ENCODE measurements around the gene ELMO1. TPM values are rescaled to one million over a fixed set of nuclear protein-coding genes. Genes with fewer than 3 reads are reported as not detected.
"Not testable (repeated sequence)": the region's sequence is repeated elsewhere in the genome, so short reads cannot be mapped to it uniquely, and the experiment has no call there.

ELMO1 gene
- total RNA-seq, 1 experiment from 2014 or later: not detected

GRCh38 chr7:37006764-37007163 lies 441.9 kb downstream of the ELMO1 start:
- DNase-seq: no peak
- Histone ChIP-seq H3K27me3 (no peaks in the 10 kb centered on the region), H3K36me3 (no peaks in the 10 kb centered on the region), H3K9me3 (no peaks in the 10 kb centered on the region), H3K4me3 (no peak overlapping the region)

GRCh38 chr7:37000511-37000910 lies 448.2 kb downstream of the ELMO1 start:
- Histone ChIP-seq H3K4me3 (peak overlapping the region; percentile 24), H3K9me3 (no peaks in the 10 kb centered on the region)

GRCh38 chr7:36999626-37000485 lies 448.8 kb downstream of the ELMO1 start:
- Histone ChIP-seq H3K27me3 (no peaks in the 10 kb centered on the region), H3K4me3 (peak overlapping the region; percentile 24), H3K36me3 (no peaks in the 10 kb centered on the region), H3K9me3 (no peaks in the 10 kb centered on the region)
- peak; percentile 44 for DNase-seq

More at GRCh38 chr7:37000511-37000910, 448.2 kb downstream of the ELMO1 start:
- Histone ChIP-seq H3K36me3 (no peaks in the 10 kb centered on the region), H3K27me3 (no peaks in the 10 kb centered on the region)
- no peak for DNase-seq

GRCh38 chr7:36995776-36996175 lies 452.9 kb downstream of the ELMO1 start:
- Histone ChIP-seq H3K36me3 (no peaks in the 10 kb centered on the region), H3K9me3 (no peaks in the 10 kb centered on the region), H3K4me3 (no peak overlapping the region), H3K27me3 (no peaks in the 10 kb centered on the region)
- peak; percentile 21 for DNase-seq

- H3K4me3 ChIP-seq: no peak overlapping the region
- DNase-seq: no peak
- no peaks in the 10 kb centered on the region for H3K36me3 ChIP-seq
These were observed 454.1 kb downstream of the ELMO1 start for GRCh38 chr7:36994456-36995112.

GRCh38 chr7:36986948-36987724 lies 461.5 kb downstream of the ELMO1 start:
- Histone ChIP-seq H3K9me3 (no peaks in the 10 kb centered on the region), H3K36me3 (no peaks in the 10 kb centered on the region), H3K4me3 (no peak overlapping the region), H3K27me3 (no peaks in the 10 kb centered on the region)
- DNase-seq: peak; percentile 34

More at GRCh38 chr7:36994456-36995112, 454.1 kb downstream of the ELMO1 start:
- no peaks in the 10 kb centered on the region for H3K27me3 ChIP-seq
- no peaks in the 10 kb centered on the region for H3K9me3 ChIP-seq

- H3K9me3 ChIP-seq: no peaks in the 10 kb centered on the region
- DNase-seq: no peak
- no peaks in the 10 kb centered on the region for H3K36me3 ChIP-seq
- H3K27me3 ChIP-seq: no peaks in the 10 kb centered on the region
- H3K4me3 ChIP-seq: no peak overlapping the region
These were observed 462.1 kb downstream of the ELMO1 start for GRCh38 chr7:36986511-36986933.

- H3K27me3 ChIP-seq: no peaks in the 10 kb centered on the region
- no peak overlapping the region for H3K4me3 ChIP-seq
- H3K36me3 ChIP-seq: no peaks in the 10 kb centered on the region
- no peaks in the 10 kb centered on the region for H3K9me3 ChIP-seq
- no peak for DNase-seq
These were observed 462.7 kb downstream of the ELMO1 start for GRCh38 chr7:36985866-36986400.

GRCh38 chr7:36985316-36985715 lies 463.3 kb downstream of the ELMO1 start:
- no peaks in the 10 kb centered on the region for H3K36me3 ChIP-seq
- no peak for DNase-seq
- H3K27me3 ChIP-seq: no peaks in the 10 kb centered on the region
- no peak overlapping the region for H3K4me3 ChIP-seq
- no peaks in the 10 kb centered on the region for H3K9me3 ChIP-seq

- Histone ChIP-seq H3K36me3 (no peaks in the 10 kb centered on the region), H3K4me3 (no peak overlapping the region), H3K9me3 (no peaks in the 10 kb centered on the region), H3K27me3 (no peaks in the 10 kb centered on the region)
- no peak for DNase-seq
These were observed 463.9 kb downstream of the ELMO1 start for GRCh38 chr7:36984710-36985312.

GRCh38 chr7:36984041-36984521 lies 464.6 kb downstream of the ELMO1 start:
- Histone ChIP-seq H3K36me3 (no peaks in the 10 kb centered on the region), H3K27me3 (no peaks in the 10 kb centered on the region), H3K4me3 (no peak overlapping the region), H3K9me3 (no peaks in the 10 kb centered on the region)
- no peak for DNase-seq

- no peak for DNase-seq
- Histone ChIP-seq H3K9me3 (no peaks in the 10 kb centered on the region), H3K27me3 (no peaks in the 10 kb centered on the region), H3K4me3 (no peak overlapping the region), H3K36me3 (no peaks in the 10 kb centered on the region)
These were observed 465.9 kb downstream of the ELMO1 start for GRCh38 chr7:36982766-36983165.

- DNase-seq: no peak
- H3K9me3 ChIP-seq: no peaks in the 10 kb centered on the region
- H3K27me3 ChIP-seq: no peaks in the 10 kb centered on the region
These were observed 468.8 kb downstream of the ELMO1 start for GRCh38 chr7:36979810-36980248.

GRCh38 chr7:36978461-36978860 lies 470.2 kb downstream of the ELMO1 start:
- no peak overlapping the region for H3K4me3 ChIP-seq
- H3K9me3 ChIP-seq: no peaks in the 10 kb centered on the region
- no peak for DNase-seq

More at GRCh38 chr7:36979810-36980248, 468.8 kb downstream of the ELMO1 start:
- Histone ChIP-seq H3K36me3 (no peaks in the 10 kb centered on the region), H3K4me3 (no peak overlapping the region)

GRCh38 chr7:36977878-36978277 lies 470.8 kb downstream of the ELMO1 start:
- DNase-seq: no peak

More at GRCh38 chr7:36978461-36978860, 470.2 kb downstream of the ELMO1 start:
- Histone ChIP-seq H3K36me3 (no peaks in the 10 kb centered on the region), H3K27me3 (no peaks in the 10 kb centered on the region)

GRCh38 chr7:36973534-36973933 lies 475.1 kb downstream of the ELMO1 start:
- not testable (repeated sequence) for DNase-seq, H3K27me3 ChIP-seq, H3K36me3 ChIP-seq, H3K9me3 ChIP-seq, H3K4me3 ChIP-seq

More at GRCh38 chr7:36977878-36978277, 470.8 kb downstream of the ELMO1 start:
- Histone ChIP-seq H3K9me3 (no peaks in the 10 kb centered on the region), H3K27me3 (no peaks in the 10 kb centered on the region), H3K36me3 (no peaks in the 10 kb centered on the region), H3K4me3 (no peak overlapping the region)
